ENCODE measurements around the gene ZNF780A. TPM values are rescaled to one million over a fixed set of nuclear protein-coding genes. Genes with fewer than 3 reads are reported as not detected.

The ZNF780A gene
- polyA plus RNA-seq, 3 donors, result 18.0 to 24.4 (median 19.8) TPM

Other genes starting within 250 kb of the ZNF780A start
- gene FBL, start 244.6 kb downstream of the ZNF780A start, polyA plus RNA-seq (ENCODE audit: insufficient read length in 3 of 3), result 100 to 1,000 TPM; 328 to 373 (median 335) TPM
- gene FCGBP, start 156.3 kb downstream of the ZNF780A start, polyA plus RNA-seq (ENCODE audit: insufficient read length in 3 of 3), result 10 to 100 TPM in 1 of 3 donors, 1 to 10 TPM in 2; 8.8 to 10.7 (median 9.4) TPM
- 100 to 1,000 TPM in 2 of 3 donors, 10 to 100 TPM in 1; 97.1 to 108 (median 103) TPM for gene PSMC4, start 119.8 kb downstream of the ZNF780A start, polyA plus RNA-seq (ENCODE audit: insufficient read length in 3 of 3)
- 10 to 100 TPM in 1 of 3 donors, 1 to 10 TPM in 2; 5.3 to 11.2 (median 8.3) TPM for gene ZNF546, start 93.9 kb downstream of the ZNF780A start, polyA plus RNA-seq (ENCODE audit: insufficient read length in 3 of 3)
- 10 to 100 TPM; 19.5 to 42.5 (median 37.3) TPM for gene ZNF780B, start 34.7 kb downstream of the ZNF780A start, polyA plus RNA-seq (ENCODE audit: insufficient read length in 3 of 3)
- gene MAP3K10, start 100.5 kb upstream of the ZNF780A start, polyA plus RNA-seq (ENCODE audit: insufficient read length in 3 of 3), result 10 to 100 TPM; 16.0 to 19.7 (median 16.8) TPM
- gene TTC9B, start 127.4 kb upstream of the ZNF780A start, polyA plus RNA-seq (ENCODE audit: insufficient read length in 3 of 3), result under 1 TPM in 2 of 3 donors, not detected in 1; 0.10 to 0.34 TPM
- 1 to 10 TPM; 1.6 to 2.2 (median 1.8) TPM for gene CCNP, start 135.7 kb upstream of the ZNF780A start, polyA plus RNA-seq (ENCODE audit: insufficient read length in 3 of 3)
- gene AKT2, start 194.4 kb upstream of the ZNF780A start, polyA plus RNA-seq (ENCODE audit: insufficient read length in 3 of 3), result 100 to 1,000 TPM; 162 to 236 (median 219) TPM